T-helper 1 cell treated with Interleukin-12 subunit alpha and Interleukin-12 subunit beta and Interleukin-4 antibody, amounts not matched to agents 30 ng/mL and 1 ng/mL, for 36 hours (primary cell): Measurements from ENCODE around the gene ZSCAN25. TPM values are rescaled to one million over a fixed set of nuclear protein-coding genes. Genes with fewer than 3 reads are reported as not detected.
"Not testable (repeated sequence)": the region's sequence is repeated elsewhere in the genome, so short reads cannot be mapped to it uniquely, and the experiment has no call there.

Experiments
- intact Hi-C: fragments of 100-400 bp; cut with micrococcal nuclease; formaldehyde crosslinking; loops from one replicate; pipeline ENCODE4 v1.15.1; 2024
- total RNA-seq: library from RNA; stranded (reverse); gene quantifications from 2 replicates; pipeline ENCODE4 v1.2.3, GENCODE V29; 2022

Gene ZSCAN25
- total RNA-seq, 1 donor from 2014 or later: 26.8 TPM

- intact Hi-C loops: loop anchor here (1.0 to 5.0 kb wide), 12 partner anchors 8 to 1261 kb away; partner anchors contain the start of genes BUD31, FAM200A, PDAP1 and SRRT
Measured at GRCh38 chr7:99615989-99616358, 772 bp upstream of the ZSCAN25 start.

- intact Hi-C loops: loop anchor here (2.0 to 5.0 kb wide), 6 partner anchors 18 to 1260 kb away; partner anchors contain the start of genes BUD31, PDAP1, SRRT and TMEM225B
Measured at GRCh38 chr7:99617192-99617781, 541 bp downstream of the ZSCAN25 start.

- intact Hi-C loops: loop anchor here (5.0 kb wide), 1 partner anchor 1259 kb away; the partner anchor contains the start of gene SRRT
Measured at GRCh38 chr7:99618726-99619125, 2.0 kb downstream of the ZSCAN25 start.

GRCh38 chr7:99619571-99620130, 2.9 kb downstream of the ZSCAN25 start:
- intact Hi-C loops: loop anchor here (5.0 kb wide), 1 partner anchor 1258 kb away; the partner anchor contains the start of gene SRRT

- intact Hi-C loops: no loop called here
Measured at GRCh38 chr7:99621271-99621670, 4.5 kb downstream of the ZSCAN25 start.

GRCh38 chr7:99622596-99622995, 5.8 kb downstream of the ZSCAN25 start:
- intact Hi-C loops: no loop called here

- intact Hi-C loops: no loop called here
Measured at GRCh38 chr7:99623091-99623693, 6.4 kb downstream of the ZSCAN25 start.

- intact Hi-C loops: loop anchor here (1.0 to 2.0 kb wide), 2 partner anchors 8 to 215 kb away; partner anchors contain the start of genes BUD31, PDAP1 and ZSCAN25
Measured at GRCh38 chr7:99623702-99624447, 7.1 kb downstream of the ZSCAN25 start.

GRCh38 chr7:99624484-99624883, 7.7 kb downstream of the ZSCAN25 start:
- intact Hi-C loops: loop anchor here (1.0 to 2.0 kb wide), 2 partner anchors 8 to 216 kb away; partner anchors contain the start of genes BUD31, PDAP1 and ZSCAN25

- intact Hi-C loops: loop anchor here (2.0 kb wide), 1 partner anchor 217 kb away; the partner anchor contains the start of genes BUD31 and PDAP1
Measured at GRCh38 chr7:99625321-99625720, 8.6 kb downstream of the ZSCAN25 start.

GRCh38 chr7:99625961-99626360, 9.2 kb downstream of the ZSCAN25 start:
- intact Hi-C loops: loop anchor here (2.0 kb wide), 1 partner anchor 217 kb away; the partner anchor contains the start of genes BUD31 and PDAP1

GRCh38 chr7:99626661-99627060, 9.9 kb downstream of the ZSCAN25 start:
- intact Hi-C loops: no loop called here

GRCh38 chr7:99627513-99627912, 10.8 kb downstream of the ZSCAN25 start:
- intact Hi-C loops: no loop called here

GRCh38 chr7:99628471-99629465, 12.0 kb downstream of the ZSCAN25 start:
- intact Hi-C loops: no loop called here

- intact Hi-C loops: no loop called here
Measured at GRCh38 chr7:99629643-99630042, 12.9 kb downstream of the ZSCAN25 start.

GRCh38 chr7:99631295-99632109, 14.8 kb downstream of the ZSCAN25 start:
- intact Hi-C loops: no loop called here

GRCh38 chr7:99637414-99637813, 20.7 kb downstream of the ZSCAN25 start:
- intact Hi-C loops: not testable (repeated sequence)

GRCh38 chr7:99638731-99639130, 22.0 kb downstream of the ZSCAN25 start:
- intact Hi-C loops: no loop called here

GRCh38 chr7:99639267-99639666, 22.5 kb downstream of the ZSCAN25 start:
- intact Hi-C loops: no loop called here
